Measurements from ENCODE around the gene RTF1. TPM values are rescaled to one million over a fixed set of nuclear protein-coding genes. Genes with fewer than 3 reads are reported as not detected.

The RTF1 gene
- total RNA-seq, 2 experiments from 2014 or later, result 29.4 to 32.3 TPM

- Mint-ChIP-seq H3K27me3 (no peaks in the 10 kb centered on the region), H3K4me3 (no peak overlapping the region), H3K9me3 (ENCODE audit: low read depth) (no peaks in the 10 kb centered on the region), H3K27ac (no peak overlapping the region), H3K36me3 (ENCODE audit: low read depth) (peaks cover 33% of the 10 kb centered on the region), H3K4me1 (no peaks in the 10 kb centered on the region)
- ChIA-PET CTCF (interaction anchor here (0.7 kb wide), 1 partner anchor 33 kb away, joined by 6 read pairs; no protein-coding TSS in a partner anchor), POLR2A (no interaction called here)
- no peak for ATAC-seq
- DNase-seq, result no peak
- intact Hi-C loops (cut with DNase I, micrococcal nuclease), result no loop called here
Measured at GRCh38 chr15:41523097-41523496, 106.2 kb downstream of the RTF1 start.

GRCh38 chr15:41530363-41530956 is 113.6 kb downstream of the RTF1 start:
- H3K27ac Mint-ChIP-seq, result no peak overlapping the region
- no peaks in the 10 kb centered on the region for H3K27me3 Mint-ChIP-seq
- ChIA-PET CTCF (interaction anchor here (1.2 kb wide), 1 partner anchor 65 kb away, joined by 6 read pairs; no protein-coding TSS in a partner anchor), POLR2A (no interaction called here)
- ATAC-seq (no peak), DNase-seq (no peak)
- H3K4me3 Mint-ChIP-seq, result no peak overlapping the region
- intact Hi-C loops (cut with DNase I, micrococcal nuclease), result no loop called here
- H3K9me3 Mint-ChIP-seq (ENCODE audit: low read depth), result no peaks in the 10 kb centered on the region
- H3K4me1 Mint-ChIP-seq, result no peaks in the 10 kb centered on the region
- H3K36me3 Mint-ChIP-seq (ENCODE audit: low read depth), result peaks cover 41% of the 10 kb centered on the region

Other genes starting within 250 kb of the RTF1 start
- not detected for gene EXD1, start 186.3 kb upstream of the RTF1 start, total RNA-seq
- 10 to 100 TPM; 32.7 to 34.5 TPM for gene CHP1, start 185.8 kb upstream of the RTF1 start, total RNA-seq
- gene OIP5, start 84.5 kb upstream of the RTF1 start, total RNA-seq, result 10 to 100 TPM; 11.5 to 14.0 TPM
- gene NUSAP1, start 84.2 kb upstream of the RTF1 start, total RNA-seq, result 100 to 1,000 TPM; 179 to 206 TPM
- gene NDUFAF1, start 14.6 kb upstream of the RTF1 start, total RNA-seq, result 10 to 100 TPM; 16.9 to 27.2 TPM
- gene ITPKA, start 76.8 kb downstream of the RTF1 start, total RNA-seq, result 1 to 10 TPM; 2.5 to 4.2 TPM
- gene LTK, start 96.7 kb downstream of the RTF1 start, total RNA-seq, result under 1 TPM in 1 of 2 experiments, not detected in 1; 0.11 TPM
- 10 to 100 TPM; 49.6 to 56.8 TPM for gene RPAP1, start 127.2 kb downstream of the RTF1 start, total RNA-seq
- 1 to 10 TPM; 2.3 to 3.1 TPM for gene TYRO3, start 142.1 kb downstream of the RTF1 start, total RNA-seq
- gene MGA, start 243.3 kb downstream of the RTF1 start, total RNA-seq, result 10 to 100 TPM; 33.7 to 39.3 TPM

Measured in activated CD4-positive, alpha-beta T cell treated with anti-CD3 and anti-CD28 coated beads for 36 hours (primary cell).